Measurements from ENCODE around the gene NECAB2.
"Not testable (repeated sequence)": the region's sequence is repeated elsewhere in the genome, so short reads cannot be mapped to it uniquely, and the experiment has no call there.

The NECAB2 gene

GRCh38 chr16:83936581-83937165 lies 31.4 kb upstream of the NECAB2 start:
- no peak for DNase-seq (ENCODE audit: low read depth)

- DNase-seq (ENCODE audit: low read depth), result no peak
Observed at GRCh38 chr16:83937267-83937666, 30.8 kb upstream of the NECAB2 start.

- no peak for DNase-seq (ENCODE audit: low read depth)
Observed at GRCh38 chr16:83937922-83938885, 29.8 kb upstream of the NECAB2 start.

- no peak for DNase-seq (ENCODE audit: low read depth)
Observed at GRCh38 chr16:83939266-83939855, 28.7 kb upstream of the NECAB2 start.

GRCh38 chr16:83940119-83940518 lies 27.9 kb upstream of the NECAB2 start:
- DNase-seq (ENCODE audit: low read depth), result no peak

GRCh38 chr16:83940630-83941378 lies 27.2 kb upstream of the NECAB2 start:
- no peak for DNase-seq (ENCODE audit: low read depth)

GRCh38 chr16:83941546-83941945 lies 26.5 kb upstream of the NECAB2 start:
- DNase-seq (ENCODE audit: low read depth), result not testable (repeated sequence)

- no peak for DNase-seq (ENCODE audit: low read depth)
Observed at GRCh38 chr16:83942074-83942473, 26.0 kb upstream of the NECAB2 start.

GRCh38 chr16:83942815-83943515 lies 25.1 kb upstream of the NECAB2 start:
- DNase-seq (ENCODE audit: low read depth), result no peak

- no peak for DNase-seq (ENCODE audit: low read depth)
Observed at GRCh38 chr16:83943516-83944050, 24.5 kb upstream of the NECAB2 start.

GRCh38 chr16:83945587-83945986 lies 22.5 kb upstream of the NECAB2 start:
- no peak for DNase-seq (ENCODE audit: low read depth)

GRCh38 chr16:83946154-83946780 lies 21.8 kb upstream of the NECAB2 start:
- DNase-seq (ENCODE audit: low read depth), result no peak

- no peak for DNase-seq (ENCODE audit: low read depth)
Observed at GRCh38 chr16:83946781-83947566, 21.1 kb upstream of the NECAB2 start.

- DNase-seq (ENCODE audit: low read depth), result no peak
Observed at GRCh38 chr16:83947642-83948234, 20.3 kb upstream of the NECAB2 start.

GRCh38 chr16:83948914-83949723 lies 18.9 kb upstream of the NECAB2 start:
- DNase-seq (ENCODE audit: low read depth), result no peak

- no peak for DNase-seq (ENCODE audit: low read depth)
Observed at GRCh38 chr16:83949724-83950001, 18.4 kb upstream of the NECAB2 start.

- not testable (repeated sequence) for DNase-seq (ENCODE audit: low read depth)
Observed at GRCh38 chr16:83950862-83951399, 17.1 kb upstream of the NECAB2 start.

GRCh38 chr16:83951544-83951943 lies 16.5 kb upstream of the NECAB2 start:
- no peak for DNase-seq (ENCODE audit: low read depth)

GRCh38 chr16:83952587-83952939 lies 15.5 kb upstream of the NECAB2 start:
- DNase-seq (ENCODE audit: low read depth), result peak; percentile 38
